HG03045 (cell line): ENCODE results near the gene NRL.
"Not testable (repeated sequence)": the region's sequence is repeated elsewhere in the genome, so short reads cannot be mapped to it uniquely, and the experiment has no call there.

Source experiments
- ATAC-seq: cut with Tn5 transposase; IDR thresholded peaks from one replicate; pipeline ENCODE4 v1.9.1; 2021; ENCODE audit warnings: mild to moderate bottlenecking, moderate library complexity; ENCODE audit not compliant: unreplicated experiment

The NRL gene

GRCh38 chr14:24127673-24128072, 12.9 kb upstream of the NRL start:
- no peak for ATAC-seq

- ATAC-seq, result no peak
Measured at GRCh38 chr14:24126939-24127338, 12.2 kb upstream of the NRL start.

GRCh38 chr14:24123424-24124417, 9.0 kb upstream of the NRL start:
- ATAC-seq, result peak; percentile 44

GRCh38 chr14:24122898-24123297, 8.1 kb upstream of the NRL start:
- ATAC-seq, result no peak

- no peak for ATAC-seq
Measured at GRCh38 chr14:24122416-24122815, 7.7 kb upstream of the NRL start.

GRCh38 chr14:24121210-24121609, 6.5 kb upstream of the NRL start:
- ATAC-seq, result no peak

GRCh38 chr14:24119691-24120090, 4.9 kb upstream of the NRL start:
- no peak for ATAC-seq

GRCh38 chr14:24117179-24117578, 2.4 kb upstream of the NRL start:
- no peak for ATAC-seq

- no peak for ATAC-seq
Measured at GRCh38 chr14:24116128-24116814, 1.5 kb upstream of the NRL start.

GRCh38 chr14:24115422-24116127, 826 bp upstream of the NRL start:
- no peak for ATAC-seq

- ATAC-seq, result peak; percentile 29
Measured at GRCh38 chr14:24113801-24114531, 783 bp downstream of the NRL start.

- no peak for ATAC-seq
Measured at GRCh38 chr14:24113379-24113800, 1.4 kb downstream of the NRL start.

- ATAC-seq, result no peak
Measured at GRCh38 chr14:24110523-24110922, 4.2 kb downstream of the NRL start.

GRCh38 chr14:24110060-24110459, 4.7 kb downstream of the NRL start:
- ATAC-seq, result no peak

GRCh38 chr14:24108336-24108874, 6.3 kb downstream of the NRL start:
- peak; percentile 19 for ATAC-seq

GRCh38 chr14:24106672-24107271, 8.0 kb downstream of the NRL start:
- no peak for ATAC-seq

- ATAC-seq, result not testable (repeated sequence)
Measured at GRCh38 chr14:24105609-24106239, 9.0 kb downstream of the NRL start.

- no peak for ATAC-seq
Measured at GRCh38 chr14:24103451-24103850, 11.3 kb downstream of the NRL start.

- no peak for ATAC-seq
Measured at GRCh38 chr14:24102357-24103048, 12.2 kb downstream of the NRL start.
